Nephron progenitor cell (in vitro differentiated cells): ENCODE data around the gene SBNO2.

Experiments used
- DNase-seq: peaks from one replicate; pipeline ENCODE4 v3.0.0; 2021
- H3K27ac Mint-ChIP-seq: 2 replicates; pipeline ENCODE4 v1.8.0; 2021; ENCODE audit warnings: mild to moderate bottlenecking, moderate library complexity, mixed read lengths
- H3K27me3 Mint-ChIP-seq: 2 replicates; pipeline ENCODE4 v1.8.0; 2021; ENCODE audit warnings: mild to moderate bottlenecking, low read depth, mixed read lengths; ENCODE audit not compliant: poor library complexity
- H3K36me3 Mint-ChIP-seq: 2 replicates; pipeline ENCODE4 v1.8.0; 2021; ENCODE audit warnings: low read depth, mixed read lengths
- H3K4me1 Mint-ChIP-seq: 2 replicates; pipeline ENCODE4 v1.8.0; 2021; ENCODE audit warnings: mixed read lengths
- H3K4me3 Mint-ChIP-seq: 2 replicates; pipeline ENCODE4 v1.8.0; 2021; ENCODE audit warnings: mild to moderate bottlenecking, moderate library complexity, mixed read lengths
- H3K9me3 Mint-ChIP-seq: 2 replicates; pipeline ENCODE4 v1.8.0; 2021; ENCODE audit warnings: mild to moderate bottlenecking, moderate library complexity, mixed read lengths
- TF ChIP-seq, protein P1 (sequence below): fragments of 200-600 bp; sonication (generic); IDR thresholded peaks from 2 replicates; pipeline ENCODE4 v1.5.0; 2021; ENCODE audit warnings: antibody characterized with exemption

Gene SBNO2

DNA sequence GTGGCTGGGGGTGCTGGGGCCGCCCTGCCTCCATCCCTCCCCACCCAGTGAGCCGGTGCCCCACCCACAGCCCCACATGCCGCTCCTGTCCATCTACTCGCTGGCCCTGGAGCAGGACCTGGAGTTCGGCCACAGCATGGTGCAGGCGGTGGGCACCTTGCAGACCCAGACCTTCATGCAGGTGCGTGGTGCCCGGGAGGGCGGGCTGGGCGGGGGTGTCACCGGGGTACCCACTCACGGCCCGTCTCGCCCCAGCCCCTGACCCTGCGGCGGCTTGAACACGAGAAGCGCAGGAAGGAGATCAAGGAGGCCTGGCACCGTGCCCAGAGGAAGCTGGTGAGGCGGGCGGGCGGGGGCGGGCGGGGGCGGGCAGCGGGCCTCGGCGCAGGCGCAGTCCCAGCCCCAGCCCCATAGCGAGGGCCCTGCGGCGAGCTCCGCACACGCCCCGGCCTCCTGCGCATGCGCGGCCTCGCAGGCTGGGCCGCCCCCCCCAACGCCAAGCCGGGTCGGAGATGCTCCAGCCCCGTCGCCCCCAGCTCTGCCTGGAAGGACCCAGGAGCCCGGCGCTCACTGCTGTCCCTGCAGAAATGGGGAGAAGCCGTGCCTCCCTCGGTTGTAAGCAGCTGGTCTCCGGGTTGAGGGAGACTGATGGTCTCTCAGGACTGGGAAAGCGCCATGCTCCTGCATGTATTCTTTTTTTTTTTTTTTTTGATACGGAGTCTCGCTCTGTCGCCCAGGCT is 99.4 kb downstream of the SBNO2 start:
- Mint-ChIP-seq H3K9me3 (no peaks in the 10 kb centered on the region), H3K4me1 (peaks cover 13% of the 10 kb centered on the region), H3K27me3 (peaks cover 28% of the 10 kb centered on the region), H3K36me3 (peaks cover 6% of the 10 kb centered on the region), H3K4me3 (no peak overlapping the region), H3K27ac (no peak overlapping the region)
- DNase-seq, result no peak
- TF ChIP-seq, protein P1, sequence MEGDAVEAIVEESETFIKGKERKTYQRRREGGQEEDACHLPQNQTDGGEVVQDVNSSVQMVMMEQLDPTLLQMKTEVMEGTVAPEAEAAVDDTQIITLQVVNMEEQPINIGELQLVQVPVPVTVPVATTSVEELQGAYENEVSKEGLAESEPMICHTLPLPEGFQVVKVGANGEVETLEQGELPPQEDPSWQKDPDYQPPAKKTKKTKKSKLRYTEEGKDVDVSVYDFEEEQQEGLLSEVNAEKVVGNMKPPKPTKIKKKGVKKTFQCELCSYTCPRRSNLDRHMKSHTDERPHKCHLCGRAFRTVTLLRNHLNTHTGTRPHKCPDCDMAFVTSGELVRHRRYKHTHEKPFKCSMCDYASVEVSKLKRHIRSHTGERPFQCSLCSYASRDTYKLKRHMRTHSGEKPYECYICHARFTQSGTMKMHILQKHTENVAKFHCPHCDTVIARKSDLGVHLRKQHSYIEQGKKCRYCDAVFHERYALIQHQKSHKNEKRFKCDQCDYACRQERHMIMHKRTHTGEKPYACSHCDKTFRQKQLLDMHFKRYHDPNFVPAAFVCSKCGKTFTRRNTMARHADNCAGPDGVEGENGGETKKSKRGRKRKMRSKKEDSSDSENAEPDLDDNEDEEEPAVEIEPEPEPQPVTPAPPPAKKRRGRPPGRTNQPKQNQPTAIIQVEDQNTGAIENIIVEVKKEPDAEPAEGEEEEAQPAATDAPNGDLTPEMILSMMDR, result no peak

DNA sequence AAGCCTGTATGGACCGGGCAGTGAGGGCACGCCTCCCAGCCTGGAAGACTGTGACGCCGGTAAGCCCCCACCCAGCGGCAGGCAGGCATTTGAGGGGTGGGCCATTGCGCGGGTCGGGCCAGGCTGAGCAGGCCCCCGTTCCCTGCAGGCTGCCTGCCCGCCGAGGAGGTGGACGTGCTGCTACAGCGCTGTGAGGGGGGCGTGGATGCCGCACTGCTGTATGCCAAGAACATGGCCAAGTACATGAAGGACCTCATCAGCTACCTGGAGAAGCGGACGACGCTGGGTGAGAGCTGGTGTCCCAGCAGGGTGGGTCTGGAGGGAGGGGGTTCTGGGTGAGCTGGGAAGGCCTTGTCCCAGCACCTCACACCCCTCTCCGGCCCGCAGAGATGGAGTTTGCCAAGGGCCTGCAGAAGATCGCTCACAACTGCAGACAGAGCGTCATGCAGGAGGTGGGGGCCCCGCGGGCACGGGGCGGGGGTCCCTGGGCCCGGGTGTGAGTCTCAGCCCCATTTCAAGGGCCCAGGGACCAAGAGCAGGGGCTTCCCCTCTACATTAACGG is 100.0 kb downstream of the SBNO2 start:
- Mint-ChIP-seq H3K27me3 (peaks cover 35% of the 10 kb centered on the region), H3K4me1 (peaks cover 13% of the 10 kb centered on the region), H3K36me3 (peaks cover 6% of the 10 kb centered on the region), H3K4me3 (no peak overlapping the region), H3K27ac (no peak overlapping the region), H3K9me3 (no peaks in the 10 kb centered on the region)
- DNase-seq, result no peak
- TF ChIP-seq, protein P1, result no peak

DNA sequence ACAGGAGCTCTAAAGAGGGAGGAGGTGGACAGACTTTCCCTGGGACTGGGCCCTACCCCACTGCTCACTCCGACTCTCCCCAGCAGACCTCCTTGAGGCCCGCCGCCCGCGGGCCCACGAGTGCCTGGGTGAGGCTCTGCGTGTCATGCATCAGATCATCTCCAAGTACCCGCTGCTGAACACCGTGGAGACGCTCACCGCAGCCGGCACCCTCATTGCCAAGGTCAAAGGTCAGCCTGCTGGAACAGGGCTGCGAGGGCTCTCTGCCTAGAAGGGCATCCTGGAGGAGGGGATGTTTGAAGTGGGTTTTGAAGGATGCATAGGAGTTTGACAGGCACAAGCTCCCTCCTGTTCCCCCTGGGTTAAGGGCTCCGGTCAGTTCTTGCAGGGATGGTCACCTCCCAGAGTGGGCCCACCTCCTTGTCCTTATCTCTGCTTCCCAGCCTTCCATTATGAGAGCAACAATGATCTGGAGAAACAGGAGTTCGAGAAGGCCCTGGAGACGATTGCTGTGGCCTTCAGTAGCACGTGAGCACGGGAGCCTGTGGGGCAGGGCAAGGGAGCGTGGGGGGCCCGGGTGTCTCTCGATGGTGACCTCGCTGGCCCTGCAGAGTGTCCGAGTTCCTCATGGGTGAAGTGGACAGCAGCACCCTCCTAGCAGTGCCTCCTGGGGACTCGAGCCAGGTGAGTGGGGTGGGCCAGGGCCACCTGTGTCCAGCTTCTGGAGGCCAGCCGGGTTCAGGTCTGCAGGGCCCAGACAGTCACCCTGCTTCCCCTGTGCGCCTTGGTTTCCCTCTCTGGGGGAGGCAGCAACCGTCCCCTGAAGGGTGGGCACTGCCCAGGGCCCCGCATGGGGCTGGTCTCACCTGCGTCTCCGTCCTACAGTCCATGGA is 100.8 kb downstream of the SBNO2 start:
- H3K36me3 Mint-ChIP-seq, result peaks cover 6% of the 10 kb centered on the region
- H3K4me1 Mint-ChIP-seq, result peaks cover 18% of the 10 kb centered on the region

DNA sequence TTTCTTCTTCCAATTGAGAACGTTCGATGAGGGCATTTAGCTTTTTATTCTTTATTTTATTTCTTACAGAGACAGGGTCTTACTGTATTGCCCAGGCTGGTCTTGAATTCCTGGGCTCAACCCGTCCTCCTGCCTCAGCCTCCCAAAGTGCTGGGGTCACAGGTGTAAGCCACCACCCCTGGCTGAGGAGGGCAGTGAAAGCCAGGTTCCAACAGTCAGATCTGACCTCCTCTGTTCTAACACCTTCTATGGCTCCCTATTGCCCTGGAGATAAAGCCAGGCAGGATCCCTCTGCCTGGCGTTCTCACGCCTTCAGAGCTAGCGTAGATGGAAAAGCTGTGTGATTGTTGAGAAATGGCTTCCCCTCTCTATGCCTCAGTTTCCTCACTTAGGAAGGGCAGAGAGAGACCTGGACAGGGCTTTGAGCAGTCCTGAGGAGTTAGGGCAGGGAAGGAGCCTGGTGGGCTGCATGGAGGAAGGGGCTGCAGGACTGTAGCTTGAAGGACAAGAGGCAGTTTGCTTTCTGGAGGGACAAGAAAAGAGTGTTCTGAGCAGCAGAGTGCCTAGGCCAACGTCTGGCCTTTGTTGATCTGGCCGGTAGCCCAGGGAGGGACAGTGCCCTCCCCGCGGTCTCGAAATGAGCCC is 101.6 kb downstream of the SBNO2 start:
- Mint-ChIP-seq H3K36me3 (peaks cover 6% of the 10 kb centered on the region), H3K4me3 (peak overlapping the region; percentile 82), H3K27me3 (peaks cover 50% of the 10 kb centered on the region), H3K9me3 (no peaks in the 10 kb centered on the region), H3K27ac (no peak overlapping the region), H3K4me1 (peaks cover 18% of the 10 kb centered on the region)
- DNase-seq, result no peak
- TF ChIP-seq, protein P1, result no peak

More for the DNA sequence above, 100.8 kb downstream of the SBNO2 start:
- Mint-ChIP-seq H3K9me3 (no peaks in the 10 kb centered on the region), H3K4me3 (no peak overlapping the region), H3K27ac (no peak overlapping the region), H3K27me3 (peaks cover 42% of the 10 kb centered on the region)
- DNase-seq, result no peak
- TF ChIP-seq, protein P1, result no peak

DNA sequence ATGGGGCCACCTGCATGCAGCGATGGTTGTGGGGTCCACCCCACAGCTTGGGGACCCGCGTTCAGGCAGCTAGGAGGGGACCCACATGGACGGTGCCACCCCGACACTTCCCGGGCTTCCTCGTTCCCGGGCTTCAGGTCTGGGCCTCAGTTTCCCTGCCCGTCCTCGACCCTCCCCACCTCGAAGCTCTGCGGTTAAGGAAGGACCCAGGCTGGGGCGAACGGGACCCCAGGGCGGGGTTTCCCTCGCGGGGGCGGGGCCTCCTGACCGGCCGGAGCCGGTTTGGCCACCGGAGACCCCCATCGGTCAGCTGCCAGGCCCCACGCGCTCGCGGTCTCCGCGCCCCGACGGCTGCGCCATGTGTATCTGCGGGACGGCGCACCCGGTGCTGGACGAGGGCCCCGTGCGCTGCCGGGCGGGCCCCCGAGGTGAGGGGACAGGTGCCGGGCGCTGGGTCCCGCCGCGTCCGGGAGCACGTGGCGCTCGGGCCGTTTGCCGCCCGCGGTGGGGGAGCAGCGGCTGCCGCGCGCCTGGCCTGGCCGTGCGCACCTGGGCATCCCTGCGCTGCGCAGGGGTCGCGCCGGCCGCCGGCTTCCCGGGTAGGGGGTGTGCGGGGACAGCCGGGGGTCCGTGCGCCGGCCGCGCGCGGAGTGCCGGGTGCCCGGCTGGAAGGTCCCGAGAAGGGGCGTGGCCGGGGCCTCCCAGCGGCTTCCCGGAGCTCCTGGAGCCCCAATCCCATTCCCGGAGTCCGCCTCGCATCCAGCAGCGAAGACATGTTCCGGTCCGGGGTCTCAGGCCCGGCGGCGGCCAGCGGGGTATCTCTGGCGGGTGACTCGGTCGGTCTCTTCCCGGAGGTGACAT is 102.9 kb downstream of the SBNO2 start:
- DNase-seq, result peak; percentile 73
- peaks cover 6% of the 10 kb centered on the region for H3K36me3 Mint-ChIP-seq
- H3K4me1 Mint-ChIP-seq, result peaks cover 20% of the 10 kb centered on the region
- peaks cover 61% of the 10 kb centered on the region for H3K27me3 Mint-ChIP-seq
- H3K9me3 Mint-ChIP-seq, result no peaks in the 10 kb centered on the region
- TF ChIP-seq, protein P1, result no peak
- H3K4me3 Mint-ChIP-seq, result peak overlapping the region; percentile 82
- no peak overlapping the region for H3K27ac Mint-ChIP-seq
